Lower leg skin (tissue), 4 donors: Measurements from ENCODE around the gene NCKAP5. TPM values are rescaled to one million over a fixed set of nuclear protein-coding genes. Genes with fewer than 3 reads are reported as not detected.

Experiments
- DNase-seq, 2 donors: peaks; one replicate each; pipeline ENCODE4 v3.0.0-alpha.2; 2019; ENCODE audit warnings: low spot score in 2 of 2
- H3K4me3 ChIP-seq: fragments of 200-600 bp; sonication (generic); 2 replicates; pipeline ENCODE4 v1.5.1; 2017; ENCODE audit warnings: mild to moderate bottlenecking, low read depth; ENCODE audit not compliant: poor library complexity, severe bottlenecking
- POLR2A ChIP-seq, 2 donors: fragments of 450-650 bp; IDR thresholded peaks; one replicate each; pipeline ENCODE4 v1.6.1; 2016 to 2017; ENCODE audit warnings: antibody characterized with exemption in 2 of 2, mild to moderate bottlenecking in 1 of 2, moderate library complexity in 1 of 2
- WGBS, 2 donors: methylation state at CpG; one replicate each; pipeline ENCODE4 v1.1.5; 2018; 5-methylcytosine and 5-hydroxymethylcytosine counted together
- intact Hi-C: fragments of 100-400 bp; cut with DNase I; formaldehyde crosslinking; loops from one replicate; pipeline ENCODE4 v1.15.0; 2023; ENCODE audit warnings: low total_unique reads
- total RNA-seq, 4 donors: library from RNA; depleted of rRNA; stranded (reverse); fragments of >200 nt; gene quantifications; one replicate each; pipeline ENCODE4 v1.1.0, GENCODE V29; 2016
- TF ChIP-seq, protein P1 (sequence below), 3 donors: fragments of 450-650 bp; IDR thresholded peaks; one replicate each; pipeline ENCODE4 v1.5.1; 2016; ENCODE audit warnings: antibody characterized with exemption in 3 of 3, mild to moderate bottlenecking in 3 of 3, moderate library complexity in 2 of 3

Gene NCKAP5
- total RNA-seq, 4 donors from 2014 or later = 2.0 to 5.1 (median 3.6) TPM

- intact Hi-C loops = no loop called here
- no peak for DNase-seq
- H3K4me3 ChIP-seq = no peak overlapping the region
- TF ChIP-seq, protein P1, sequence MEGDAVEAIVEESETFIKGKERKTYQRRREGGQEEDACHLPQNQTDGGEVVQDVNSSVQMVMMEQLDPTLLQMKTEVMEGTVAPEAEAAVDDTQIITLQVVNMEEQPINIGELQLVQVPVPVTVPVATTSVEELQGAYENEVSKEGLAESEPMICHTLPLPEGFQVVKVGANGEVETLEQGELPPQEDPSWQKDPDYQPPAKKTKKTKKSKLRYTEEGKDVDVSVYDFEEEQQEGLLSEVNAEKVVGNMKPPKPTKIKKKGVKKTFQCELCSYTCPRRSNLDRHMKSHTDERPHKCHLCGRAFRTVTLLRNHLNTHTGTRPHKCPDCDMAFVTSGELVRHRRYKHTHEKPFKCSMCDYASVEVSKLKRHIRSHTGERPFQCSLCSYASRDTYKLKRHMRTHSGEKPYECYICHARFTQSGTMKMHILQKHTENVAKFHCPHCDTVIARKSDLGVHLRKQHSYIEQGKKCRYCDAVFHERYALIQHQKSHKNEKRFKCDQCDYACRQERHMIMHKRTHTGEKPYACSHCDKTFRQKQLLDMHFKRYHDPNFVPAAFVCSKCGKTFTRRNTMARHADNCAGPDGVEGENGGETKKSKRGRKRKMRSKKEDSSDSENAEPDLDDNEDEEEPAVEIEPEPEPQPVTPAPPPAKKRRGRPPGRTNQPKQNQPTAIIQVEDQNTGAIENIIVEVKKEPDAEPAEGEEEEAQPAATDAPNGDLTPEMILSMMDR (IDR thresholded peaks at IDR 0.05) = no peak
- no peak for TF ChIP-seq POLR2A (IDR thresholded peaks at IDR 0.05)
- WGBS, 2 donors = 83 to 89% methylated on average over 3 of the region's 3 CpGs
Observed at GRCh38 chr2:132949108-132949507, 619.2 kb downstream of the NCKAP5 start.

DNA sequence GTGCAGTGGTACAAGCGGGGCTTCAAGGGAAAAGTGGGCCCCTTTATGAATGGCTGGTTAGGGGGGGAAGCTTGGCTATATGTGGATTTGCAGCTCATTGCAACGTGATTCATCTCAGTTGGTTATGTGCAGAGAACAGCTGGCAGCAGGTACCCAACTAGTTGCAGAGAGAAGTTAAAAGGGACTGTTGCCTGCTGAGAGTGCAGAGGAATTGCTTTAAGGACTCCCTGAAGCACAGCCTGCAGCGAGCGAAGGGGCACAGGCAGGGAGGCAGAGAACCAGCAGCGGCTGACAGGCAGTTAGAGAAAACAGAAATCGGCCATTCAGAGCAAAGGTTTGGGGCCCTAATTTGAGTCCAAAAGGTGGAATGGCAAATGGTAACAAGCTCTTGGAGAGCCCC, 620.1 kb downstream of the NCKAP5 start:
- no peak overlapping the region for H3K4me3 ChIP-seq
- intact Hi-C loops = no loop called here
- no peak for DNase-seq
- TF ChIP-seq, protein P1 (IDR thresholded peaks at IDR 0.05) = no peak
- no peak for TF ChIP-seq POLR2A (IDR thresholded peaks at IDR 0.05)
- 92 to 94% methylated on average over 6 of the region's 6 CpGs for WGBS, 2 donors

GRCh38 chr2:132943829-132944228, 624.4 kb downstream of the NCKAP5 start:
- WGBS, 2 donors = 86 to 87% methylated on average over 5 of the region's 5 CpGs
- TF ChIP-seq, protein P1 (IDR thresholded peaks at IDR 0.05) = no peak
- TF ChIP-seq POLR2A (IDR thresholded peaks at IDR 0.05) = no peak
- intact Hi-C loops = no loop called here
- no peak for DNase-seq
- H3K4me3 ChIP-seq = no peak overlapping the region

GRCh38 chr2:132941296-132942020, 626.8 kb downstream of the NCKAP5 start:
- intact Hi-C loops = no loop called here
- DNase-seq = no peak
- TF ChIP-seq, protein P1 (IDR thresholded peaks at IDR 0.05) = no peak
- no peak for TF ChIP-seq POLR2A (IDR thresholded peaks at IDR 0.05)
- WGBS, 2 donors = 91 to 92% methylated on average over 4 of the region's 4 CpGs
- H3K4me3 ChIP-seq = no peak overlapping the region

GRCh38 chr2:132937629-132938028, 630.6 kb downstream of the NCKAP5 start:
- H3K4me3 ChIP-seq = no peak overlapping the region
- DNase-seq = no peak
- 43 to 54% methylated on average over 2 of the region's 2 CpGs for WGBS, 2 donors
- intact Hi-C loops = no loop called here
- no peak for TF ChIP-seq POLR2A (IDR thresholded peaks at IDR 0.05)

DNA sequence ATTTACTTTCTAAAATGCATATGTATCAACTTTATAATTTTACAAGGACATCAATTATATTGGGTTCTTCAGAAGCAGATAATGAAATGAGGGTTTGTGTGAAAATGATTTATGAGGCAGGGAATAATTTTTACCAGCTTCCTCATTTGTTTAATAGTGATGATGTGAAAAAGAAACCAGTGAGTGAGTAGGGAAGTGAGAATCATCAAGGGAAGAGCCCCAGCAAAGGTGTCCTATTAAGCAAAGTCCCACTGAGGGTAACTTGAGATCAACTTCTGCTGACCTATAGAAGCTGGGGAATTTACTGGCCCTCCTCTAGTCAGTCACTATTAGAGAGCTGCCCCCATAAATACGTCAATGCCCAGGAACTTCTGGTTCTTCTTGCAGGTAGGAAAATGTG, 631.5 kb downstream of the NCKAP5 start:
- intact Hi-C loops = no loop called here
- no peak for DNase-seq
- no peak overlapping the region for H3K4me3 ChIP-seq
- TF ChIP-seq, protein P1 (IDR thresholded peaks at IDR 0.05) = no peak
- no peak for TF ChIP-seq POLR2A (IDR thresholded peaks at IDR 0.05)
- 82 to 92% methylated on average over 1 of the region's 1 CpG for WGBS, 2 donors
